GM12878 (cell line): ENCODE results near the gene FKBP2.

ENCODE experiments used
- CHD2 ChIP-seq: IDR thresholded peaks from 2 replicates; pipeline ENCODE4 v1.6.1; 2011; ENCODE audit warnings: low read depth, low read length, improper control_type of control experiment, borderline replicate concordance
- CTCF ChIP-seq, 3 experiments: IDR thresholded peaks in 2 of 3; conservative IDR thresholded peaks in 1 of 3; 2 replicates each; pipeline ENCODE4 v1.5.1; 2011; ENCODE audit warnings: low read depth in 3 of 3, low read length in 3 of 3, mild to moderate bottlenecking in 3 of 3, control low read depth in 2 of 3, moderate library complexity in 2 of 3, inconsistent platforms in 1 of 3, mixed read lengths in 1 of 3; ENCODE audit not compliant: control insufficient read depth in 2 of 3, insufficient read depth in 1 of 3; ENCODE audit errors: extremely low read depth in 1 of 3
- E4F1 ChIP-seq: fragments of 450-650 bp; IDR thresholded peaks from 2 replicates; pipeline ENCODE4 v1.6.1; 2018; ENCODE audit warnings: borderline replicate concordance, mild to moderate bottlenecking; ENCODE audit not compliant: partially characterized antibody
- EZH2 ChIP-seq: IDR thresholded peaks from 2 replicates; pipeline ENCODE4 v1.6.1; 2012; ENCODE audit warnings: low read depth, mild to moderate bottlenecking, control low read depth, inconsistent platforms, low read length, borderline replicate concordance; ENCODE audit not compliant: control insufficient read depth
- FOS ChIP-seq: IDR thresholded peaks from 3 replicates; pipeline ENCODE4 v1.6.1; 2011; ENCODE audit warnings: borderline replicate concordance; ENCODE audit not compliant: insufficient read length; ENCODE audit errors: extremely low read depth
- FOXM1 ChIP-seq: IDR thresholded peaks from 2 replicates; pipeline ENCODE4 v1.6.1; 2012; ENCODE audit warnings: low read depth, mild to moderate bottlenecking, inconsistent platforms, low read length, moderate library complexity
- GABPA ChIP-seq: IDR thresholded peaks from 2 replicates; pipeline ENCODE4 v1.6.1; 2014; ENCODE audit warnings: antibody characterized with exemption, low read depth, mild to moderate bottlenecking, inconsistent platforms
- IRF4 ChIP-seq: IDR thresholded peaks from 2 replicates; pipeline ENCODE4 v1.6.1; 2011; ENCODE audit warnings: low read depth, low read length
- MTA3 ChIP-seq: IDR thresholded peaks from 2 replicates; pipeline ENCODE4 v1.6.1; 2012; ENCODE audit warnings: low read length, inconsistent platforms, borderline replicate concordance
- POLR2A ChIP-seq: IDR thresholded peaks from 2 replicates; pipeline ENCODE4 v1.6.1; 2011; ENCODE audit warnings: low read depth, mild to moderate bottlenecking, low read length
- POLR2AphosphoS5 ChIP-seq: IDR thresholded peaks from 2 replicates; pipeline ENCODE4 v1.6.1; 2011; ENCODE audit warnings: mild to moderate bottlenecking, low read length, inconsistent platforms
- RAD21 ChIP-seq: IDR thresholded peaks from 2 replicates; pipeline ENCODE4 v1.6.1; 2011; ENCODE audit warnings: mild to moderate bottlenecking, low read depth, low read length, moderate library complexity; ENCODE audit not compliant: insufficient read depth
- SMC3 ChIP-seq: IDR thresholded peaks from 2 replicates; pipeline ENCODE4 v1.6.1; 2011; ENCODE audit warnings: low read length, improper control_type of control experiment, borderline replicate concordance
- SPI1 ChIP-seq: IDR thresholded peaks from 2 replicates; pipeline ENCODE4 v1.6.1; 2011; ENCODE audit warnings: low read depth, mild to moderate bottlenecking, low read length, moderate library complexity, borderline replicate concordance; ENCODE audit not compliant: insufficient read depth

- no peak for TF ChIP-seq MTA3
- TF ChIP-seq SMC3: no peak
- no peak for TF ChIP-seq RAD21
- TF ChIP-seq CHD2: no peak
- no peak for TF ChIP-seq POLR2A
- no peak for TF ChIP-seq CTCF (IDR thresholded peaks at IDR 0.05 in 2 of 3, conservative IDR thresholded peaks at IDR 0.05 in 1 of 3; ENCODE audit: control insufficient read depth in 2 of 3, extremely low read depth in 1 of 3, insufficient read depth in 1 of 3, low read depth in 3 of 3, low read length in 3 of 3)
- TF ChIP-seq E4F1: no peak
- TF ChIP-seq SPI1: no peak
- TF ChIP-seq FOS: no peak
- TF ChIP-seq EZH2: no peak
- TF ChIP-seq POLR2AphosphoS5: no peak
- no peak for TF ChIP-seq FOXM1
- TF ChIP-seq GABPA: no peak
- TF ChIP-seq IRF4: no peak
Observed at GRCh38 chr11:64202992-64203391, 37.9 kb upstream of the FKBP2 start.
